HG02973 (cell line): ENCODE results near the gene TOX3.

Source experiments
- ATAC-seq: cut with Tn5 transposase; IDR thresholded peaks from one replicate; pipeline ENCODE4 v1.9.1; 2021; ENCODE audit warnings: moderate library complexity; ENCODE audit not compliant: unreplicated experiment

TOX3 gene

DNA sequence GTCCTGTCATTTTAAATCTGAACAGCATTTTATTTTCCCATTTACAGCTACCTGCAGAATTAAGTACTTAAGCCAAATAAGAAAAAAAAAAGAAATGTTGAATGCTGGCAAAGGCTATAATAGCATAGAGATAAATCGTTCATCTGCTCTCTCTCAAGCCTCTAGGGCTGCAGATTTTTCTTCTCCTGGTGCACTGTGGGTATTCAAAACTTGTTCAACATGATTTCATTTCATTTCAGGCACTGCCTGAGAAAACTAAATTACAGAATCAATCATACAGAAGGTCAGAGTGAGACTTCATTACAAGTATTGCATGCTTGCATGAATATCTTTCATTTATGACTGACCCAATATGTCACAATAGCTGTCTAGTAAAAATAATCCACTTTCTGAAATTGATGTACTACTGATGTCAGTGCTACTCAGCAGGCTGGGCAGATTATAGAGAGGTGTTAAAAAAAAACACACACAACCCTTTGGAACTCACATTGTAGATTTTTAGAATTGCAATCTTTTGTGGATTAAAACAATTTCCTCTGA is 86.2 kb downstream of the TOX3 start:
- no peak for ATAC-seq

DNA sequence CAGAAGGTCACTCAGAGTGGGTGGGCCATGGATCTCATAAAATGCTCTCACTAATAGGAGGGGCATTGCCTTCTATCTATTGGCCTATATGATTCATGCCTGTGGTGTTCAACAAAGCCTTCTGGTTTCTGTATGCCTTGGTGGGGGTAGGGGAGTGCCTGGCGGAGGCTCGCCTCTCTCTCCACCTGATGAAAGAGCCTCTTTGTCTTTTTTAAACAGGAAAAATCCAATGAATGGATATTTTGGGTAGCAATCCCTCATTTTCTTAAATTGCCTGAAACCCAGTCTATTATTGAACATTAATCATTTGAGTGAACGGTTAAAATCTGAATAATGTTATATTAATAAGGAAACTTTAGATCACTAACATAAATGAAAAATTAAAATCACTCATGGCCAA is 90.6 kb downstream of the TOX3 start:
- no peak for ATAC-seq

DNA sequence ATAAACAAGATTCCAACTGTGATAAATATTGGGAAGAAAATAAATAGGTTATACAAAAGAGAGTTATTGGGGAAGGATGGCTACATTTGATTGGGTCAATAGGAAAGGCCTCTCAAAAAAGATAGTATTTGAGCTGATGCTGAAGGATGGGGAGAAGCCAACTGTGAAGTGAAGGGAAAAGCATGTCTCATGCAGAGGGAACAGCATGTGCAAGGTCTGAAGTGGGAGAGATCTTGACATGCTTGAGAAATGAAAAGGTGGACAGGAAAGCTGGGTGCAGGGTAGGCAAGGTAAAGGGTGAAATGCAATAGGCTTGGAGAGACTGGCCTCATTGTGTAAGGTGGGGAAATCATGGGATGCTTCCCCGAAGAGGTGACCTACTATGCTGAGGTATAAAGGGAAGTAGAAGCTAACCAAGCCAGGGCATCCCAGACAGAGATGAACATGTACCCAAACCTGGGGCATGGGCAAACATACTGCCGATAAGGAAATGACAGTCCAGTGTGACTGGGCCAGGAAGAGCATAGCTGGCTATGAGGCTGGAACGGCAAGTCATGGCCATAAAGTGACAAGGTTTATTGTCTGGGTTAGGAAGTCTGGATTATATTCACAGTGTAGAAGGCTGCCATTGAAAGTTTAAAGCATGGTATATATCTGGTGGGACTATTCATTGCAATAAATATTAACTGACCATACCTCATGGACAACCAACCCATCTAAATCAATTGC is 91.2 kb downstream of the TOX3 start:
- ATAC-seq = no peak

DNA sequence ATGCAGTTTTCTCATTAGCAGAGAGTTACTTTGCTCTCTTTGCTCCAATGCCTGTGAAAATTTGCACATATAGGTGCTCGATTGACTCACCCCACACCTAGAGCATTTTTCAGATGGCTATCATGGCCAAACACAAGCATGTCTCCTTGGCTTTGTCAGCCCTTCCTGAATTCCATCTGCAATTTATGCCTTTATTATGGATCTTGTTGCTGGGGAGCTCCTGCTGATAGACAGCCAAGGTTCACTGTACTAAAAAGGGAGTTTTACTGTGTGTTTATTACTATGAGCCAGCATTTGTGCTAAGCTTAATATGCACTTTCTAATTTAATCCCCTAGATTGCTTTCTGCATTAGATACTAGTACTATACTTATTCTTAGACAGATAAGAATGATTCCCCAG is 93.3 kb downstream of the TOX3 start:
- no peak for ATAC-seq

DNA sequence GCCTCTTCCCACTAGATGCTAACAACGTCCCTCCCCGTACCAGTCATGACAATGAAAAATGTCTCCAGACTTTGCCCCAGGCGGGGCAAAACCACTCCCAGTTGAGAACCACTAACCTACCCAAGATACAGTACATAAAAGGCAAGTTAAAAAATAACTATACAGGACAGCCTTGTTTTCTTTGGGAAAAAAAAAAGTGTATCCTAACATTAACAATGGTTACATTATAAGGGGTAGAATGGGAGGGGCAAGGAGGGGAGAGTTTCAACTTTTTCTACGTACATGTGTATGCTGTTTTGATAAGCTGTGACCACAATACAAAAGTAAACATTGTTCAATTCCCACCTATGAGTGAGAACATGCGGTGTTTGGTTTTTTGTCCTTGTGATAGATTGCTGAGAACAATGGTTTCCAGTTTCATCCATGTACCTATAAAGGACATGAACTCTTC is 94.9 kb downstream of the TOX3 start:
- ATAC-seq = no peak

DNA sequence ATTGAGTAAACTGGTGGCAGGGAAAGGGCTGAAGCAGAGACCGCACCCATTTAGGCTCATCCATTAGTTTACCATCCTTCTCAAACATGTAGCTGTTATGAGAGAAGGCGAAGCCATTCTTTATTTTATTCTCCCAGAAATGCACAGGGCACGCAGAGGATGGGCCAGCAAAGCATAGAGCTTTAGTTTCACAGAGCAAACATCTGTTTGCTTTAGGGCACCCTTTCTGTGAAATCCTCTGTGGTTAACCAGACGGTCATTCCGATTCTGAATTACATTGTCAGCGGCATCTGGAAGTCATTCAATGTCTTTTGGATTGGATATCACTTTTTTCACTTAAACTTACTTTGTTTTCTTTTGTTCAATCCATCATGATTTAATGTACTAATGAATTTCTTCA is 96.0 kb downstream of the TOX3 start:
- no peak for ATAC-seq

DNA sequence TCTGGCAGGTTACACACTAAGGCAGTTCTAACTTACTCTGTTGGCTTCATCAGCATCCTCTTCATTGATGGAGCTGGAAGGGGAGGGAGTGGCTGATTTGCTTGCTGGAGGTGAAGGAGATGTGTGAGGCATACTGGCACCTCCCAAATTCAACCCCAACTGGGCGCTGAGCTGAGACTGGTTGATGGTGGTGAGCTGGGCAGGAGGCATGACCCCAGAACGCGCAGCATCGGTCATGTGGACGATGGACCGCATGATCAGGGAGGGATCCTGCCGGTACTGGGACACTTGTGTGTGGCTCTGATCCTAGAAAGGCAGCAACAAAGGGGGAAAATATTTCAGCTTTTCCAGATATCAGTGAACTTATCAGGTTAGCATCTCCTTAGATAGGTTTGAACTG is 96.7 kb downstream of the TOX3 start:
- ATAC-seq = no peak

DNA sequence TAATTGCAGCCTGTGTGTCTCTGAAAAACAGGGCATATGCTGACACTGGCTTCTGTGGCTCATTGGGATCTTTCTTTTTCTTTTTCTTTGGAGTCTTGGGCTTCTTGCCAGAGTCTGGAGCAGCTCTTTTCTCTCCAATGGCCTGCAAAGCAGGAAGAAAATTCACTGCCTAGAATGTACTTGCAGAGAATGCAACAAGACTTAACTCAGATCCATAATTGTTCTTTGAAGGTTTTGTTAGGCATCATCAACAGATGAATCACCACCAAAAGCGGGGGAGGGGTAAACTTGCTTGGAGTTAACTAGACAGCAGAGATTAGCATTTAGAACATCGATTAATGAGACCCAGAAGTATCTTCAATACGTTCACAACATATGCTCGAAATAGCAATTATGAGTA is 100.9 kb downstream of the TOX3 start:
- no peak for ATAC-seq

DNA sequence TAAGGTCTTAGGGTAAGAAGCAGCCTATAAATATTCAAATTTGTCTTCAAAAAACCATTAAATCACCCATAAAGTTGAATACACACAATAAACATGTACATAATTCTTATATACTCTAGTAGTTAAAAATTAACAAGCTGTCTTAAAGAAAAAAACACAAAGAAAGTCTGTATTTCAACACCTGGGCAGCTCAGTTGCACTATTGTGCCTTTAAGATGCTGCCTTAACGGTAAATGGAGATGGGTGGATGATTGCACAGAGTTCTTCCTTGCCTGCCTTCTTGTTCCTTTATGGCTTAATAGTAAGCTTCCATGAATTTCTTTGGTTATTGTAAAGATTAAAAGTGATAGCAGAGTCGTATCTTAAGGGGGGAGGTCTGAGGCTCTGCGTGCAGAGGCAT is 105.1 kb downstream of the TOX3 start:
- ATAC-seq = no peak

DNA sequence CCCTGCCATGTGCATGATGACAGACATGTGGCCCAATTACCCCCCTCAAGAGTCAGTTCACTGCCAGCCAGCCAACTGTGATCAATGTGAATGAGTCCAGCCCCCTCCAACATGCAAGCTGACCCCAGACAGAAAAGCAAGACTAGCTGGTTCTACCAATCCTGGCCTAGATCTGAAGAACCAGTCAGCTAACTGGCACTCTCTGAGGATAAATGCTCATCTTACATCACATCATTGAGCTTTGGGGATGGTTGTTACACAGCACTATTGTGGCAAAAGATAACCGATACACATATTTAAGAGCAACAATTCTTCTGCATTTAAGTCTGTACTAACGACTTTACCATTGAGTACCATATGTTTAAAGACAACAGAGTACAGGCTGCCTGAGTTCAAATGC is 106.7 kb downstream of the TOX3 start:
- ATAC-seq = no peak

DNA sequence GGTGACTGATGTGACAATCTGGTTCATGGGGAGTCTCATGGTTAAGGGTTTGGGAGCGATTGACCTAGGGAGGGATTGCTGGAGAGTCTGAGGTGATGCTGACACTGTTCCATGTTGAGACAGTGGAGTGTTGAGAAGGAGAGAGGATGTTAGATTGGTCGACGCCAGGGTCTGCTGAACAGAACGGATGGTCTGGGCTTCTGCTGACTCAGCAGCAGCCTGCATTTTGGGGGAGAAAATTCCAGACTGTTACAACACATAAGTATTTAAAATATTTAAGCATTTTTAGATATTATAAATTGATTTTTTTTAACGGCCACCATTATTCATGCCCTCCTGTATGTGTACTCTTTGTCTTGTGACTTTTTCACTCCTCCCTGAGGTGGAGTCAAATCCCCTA is 107.2 kb downstream of the TOX3 start:
- ATAC-seq = no peak

DNA sequence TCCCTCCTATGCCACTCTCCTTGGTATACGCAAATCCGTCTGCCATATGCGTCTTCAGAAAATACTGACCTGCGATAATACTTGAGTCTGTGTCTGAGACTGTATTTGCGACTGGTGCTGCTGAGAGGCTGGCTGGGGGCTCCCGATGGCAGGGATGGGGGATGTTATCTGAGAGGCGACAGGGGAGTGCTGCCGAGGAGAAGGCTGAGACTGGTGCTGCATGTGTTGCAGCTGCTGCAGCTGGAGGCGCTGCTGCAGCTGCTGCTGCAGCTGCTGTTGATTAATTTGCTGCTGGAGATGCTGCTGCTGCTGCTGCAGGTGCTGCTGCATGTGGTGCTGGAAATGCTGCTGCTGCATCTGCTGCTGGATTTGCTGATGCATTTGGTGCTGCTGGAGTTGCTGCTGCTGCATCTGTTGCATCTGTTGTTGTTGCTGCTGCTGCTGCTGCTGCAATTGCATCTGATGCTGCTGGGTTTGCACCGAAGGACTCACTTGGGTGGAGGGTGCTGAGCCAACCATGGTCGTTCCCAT is 107.7 kb downstream of the TOX3 start:
- ATAC-seq = no peak

DNA sequence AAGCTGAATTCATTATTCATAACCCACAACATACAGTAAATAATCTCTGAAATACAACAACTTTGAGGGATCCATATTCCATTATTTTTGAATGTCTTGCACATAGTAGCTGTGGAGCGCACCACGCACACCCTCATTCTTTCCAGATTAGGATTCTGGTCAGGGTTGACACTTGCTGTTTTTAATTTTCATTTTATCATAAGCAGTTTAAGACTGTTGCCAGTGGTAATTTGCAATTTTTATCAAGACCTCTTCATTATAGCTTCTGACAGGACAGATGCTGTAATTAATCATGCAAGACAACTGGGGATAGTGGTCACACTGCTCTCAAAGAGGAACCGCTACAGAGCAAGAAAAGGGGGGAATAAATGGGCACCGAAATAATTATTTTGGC is 109.7 kb downstream of the TOX3 start:
- ATAC-seq = no peak

DNA sequence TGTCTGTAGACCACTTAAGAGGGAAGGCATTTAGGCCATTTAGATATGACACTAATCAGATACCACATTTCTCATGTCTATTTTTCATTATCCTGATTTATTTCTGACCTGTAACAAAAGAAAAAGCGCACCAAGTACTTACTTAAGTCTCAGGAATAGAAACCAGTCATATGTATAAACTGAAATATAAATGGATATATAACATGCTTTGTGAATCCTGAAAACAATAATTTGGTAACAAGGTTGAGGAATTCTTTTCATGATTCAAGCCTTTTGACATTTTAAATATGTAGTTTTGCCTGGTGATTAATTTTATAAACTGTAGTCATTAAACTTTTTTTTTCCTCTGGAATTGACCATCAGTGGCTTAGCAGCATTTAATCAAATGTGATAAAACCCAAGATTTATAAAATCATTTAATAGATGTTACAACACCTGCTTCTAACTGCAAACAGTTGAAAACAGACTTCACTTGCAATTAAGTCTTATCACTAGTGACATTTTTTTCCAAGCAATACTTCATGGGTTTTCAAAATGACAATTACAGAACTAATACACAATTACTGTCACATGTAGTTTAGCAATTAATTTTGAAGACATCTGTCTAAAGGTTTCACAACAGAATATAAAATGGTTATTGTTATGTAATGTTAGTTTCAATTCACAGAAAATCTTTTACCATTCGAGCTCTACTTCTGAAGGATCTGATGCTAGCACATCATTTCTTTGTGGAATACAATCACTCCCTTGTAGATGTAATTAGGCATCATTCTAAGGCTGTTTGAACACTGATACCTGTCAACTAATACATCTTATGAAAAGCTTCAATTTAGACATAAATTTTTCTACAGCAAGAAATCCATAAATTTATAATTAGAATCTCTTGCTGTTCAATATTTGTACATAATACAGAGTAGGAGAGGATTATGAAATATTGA is 110.3 kb downstream of the TOX3 start:
- no peak for ATAC-seq

DNA sequence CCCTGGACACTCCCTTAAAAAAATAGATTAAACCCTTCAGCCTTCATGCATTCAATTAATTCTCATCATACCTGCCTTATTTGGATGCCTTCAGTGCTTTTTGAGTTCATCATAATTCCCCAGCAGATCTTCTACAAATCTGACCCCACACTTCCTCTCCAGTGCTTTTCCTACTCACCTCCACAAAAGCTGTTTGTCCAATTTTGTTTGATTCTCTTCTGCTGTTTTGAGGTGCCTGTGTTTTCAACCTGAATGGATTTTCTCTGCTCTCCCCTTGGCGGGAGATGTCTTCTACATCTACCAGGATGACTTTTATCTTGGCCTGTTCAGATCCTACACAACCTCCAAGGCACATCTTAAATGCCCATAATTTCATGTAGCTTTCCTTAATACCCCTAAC is 112.7 kb downstream of the TOX3 start:
- no peak for ATAC-seq

DNA sequence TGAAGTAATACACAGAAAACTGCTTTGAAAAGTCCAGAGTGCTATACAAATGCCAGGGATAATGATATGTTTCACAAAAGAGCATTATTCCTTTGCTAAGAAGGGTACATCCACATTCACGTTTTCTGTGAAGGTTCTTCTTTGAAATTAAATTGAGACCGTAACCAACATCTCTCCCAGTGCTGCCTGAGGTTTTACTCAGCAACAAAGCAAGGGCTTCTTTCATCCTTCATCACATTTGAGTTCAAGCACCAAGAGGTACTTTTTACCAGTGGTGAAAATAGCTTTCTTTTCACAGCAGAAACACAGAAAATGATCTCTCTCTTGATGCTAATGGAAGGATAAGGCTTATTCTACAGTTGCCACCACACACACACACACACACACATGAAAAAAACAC is 113.3 kb downstream of the TOX3 start:
- no peak for ATAC-seq

DNA sequence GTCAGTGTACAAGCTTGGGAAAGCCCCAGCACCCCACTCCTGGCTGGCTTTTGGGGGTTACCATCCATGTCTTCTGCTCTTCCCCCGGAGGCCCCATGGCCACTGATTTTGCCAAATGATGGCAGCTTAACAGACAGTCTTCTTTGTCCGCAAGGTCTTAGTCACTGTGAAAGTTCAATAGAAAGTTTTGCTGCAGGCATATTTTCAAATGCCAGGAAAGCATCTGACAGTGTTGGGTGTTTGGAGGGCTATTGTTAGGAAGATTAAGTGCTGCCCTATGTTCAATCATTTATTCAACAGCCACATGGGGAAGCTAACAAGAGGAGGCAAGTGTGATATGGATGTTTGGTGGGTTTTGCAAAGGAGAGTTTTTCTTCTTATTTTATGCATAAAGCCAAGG is 122.4 kb downstream of the TOX3 start:
- ATAC-seq = no peak

DNA sequence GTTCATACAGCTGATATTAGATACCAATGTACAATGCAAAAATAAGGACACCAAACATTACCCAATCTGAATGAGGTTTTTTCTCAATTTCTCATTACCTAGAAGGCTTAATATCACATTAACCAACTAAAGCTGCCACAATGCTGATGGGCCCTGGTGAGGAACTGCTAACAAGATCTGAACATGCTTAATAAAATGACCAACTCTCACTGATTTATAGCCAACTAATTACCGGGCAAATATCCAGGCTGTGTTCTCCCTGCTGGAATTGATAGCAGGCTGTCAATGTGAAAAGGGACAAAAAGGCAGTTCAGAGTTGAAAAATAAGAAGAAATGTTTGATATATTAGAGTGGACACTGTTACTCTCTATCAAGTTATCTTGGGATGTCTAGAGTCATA is 124.6 kb downstream of the TOX3 start:
- no peak for ATAC-seq

DNA sequence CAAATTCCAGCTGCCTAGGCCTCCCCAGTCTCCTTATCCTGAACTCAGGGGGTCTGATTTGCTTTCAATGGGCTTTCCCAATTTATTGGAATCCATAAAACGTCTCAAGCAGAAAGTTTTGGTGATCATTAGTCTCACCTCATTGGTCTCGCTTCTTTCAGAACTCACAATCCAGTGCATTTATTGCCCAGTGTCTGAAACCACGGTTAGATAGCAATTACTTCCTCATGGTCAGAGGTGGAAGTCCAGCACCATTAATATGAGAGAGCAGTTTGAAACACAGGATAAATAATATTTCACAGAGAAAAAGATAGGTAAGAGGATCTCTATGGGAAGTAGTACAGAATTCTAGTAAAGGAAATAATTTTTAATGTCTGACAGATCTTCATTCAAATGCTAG is 128.7 kb downstream of the TOX3 start:
- no peak for ATAC-seq

DNA sequence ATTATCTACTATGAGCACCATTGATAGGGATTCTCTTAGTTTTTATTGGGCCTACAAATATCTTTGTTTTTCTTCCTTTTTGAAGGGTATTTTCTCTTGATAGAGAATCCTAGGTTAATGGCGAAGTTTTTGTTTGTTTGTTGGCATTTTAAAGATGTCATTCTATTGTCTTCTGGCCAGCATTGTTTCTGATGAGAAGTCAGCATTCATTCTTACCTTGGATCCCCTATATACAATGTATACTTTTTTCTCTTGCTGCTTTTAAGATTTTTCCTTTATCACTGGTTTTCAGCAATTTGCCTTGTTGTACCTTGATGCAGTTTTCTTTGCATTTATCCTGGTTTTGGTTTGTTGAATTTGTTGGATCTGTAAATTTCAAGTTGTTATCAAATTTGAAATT is 130.1 kb downstream of the TOX3 start:
- ATAC-seq = no peak

DNA sequence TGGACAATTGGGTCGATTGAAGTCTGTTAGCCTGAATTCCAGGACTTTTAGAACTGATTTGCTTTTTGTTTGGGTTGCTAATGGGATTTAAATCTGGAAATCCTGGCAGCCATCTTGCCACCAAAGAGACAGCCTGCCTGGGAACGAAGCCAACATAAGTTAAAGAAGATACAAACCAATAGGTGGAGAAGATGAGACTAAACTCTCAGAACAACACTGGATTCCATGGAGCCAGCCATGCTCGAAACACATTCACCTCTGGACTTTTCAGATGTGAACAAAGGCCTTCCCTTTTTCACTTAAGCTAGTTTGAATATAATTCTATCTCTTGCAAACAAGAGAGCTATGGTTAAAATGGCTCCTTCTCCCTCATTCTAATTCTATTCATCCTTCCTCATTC is 135.9 kb downstream of the TOX3 start:
- ATAC-seq = no peak
